ENCODE results near the gene GIPC3. TPM values are rescaled to one million over a fixed set of nuclear protein-coding genes. Genes with fewer than 3 reads are reported as not detected.

Gene GIPC3
- total RNA-seq, 1 donor: 0.21 TPM

- Histone ChIP-seq H3K9me3 (ENCODE audit: low read depth, low read length) (no peaks in the 10 kb centered on the region), H3K27me3 (ENCODE audit: insufficient read depth, low read length) (no peaks in the 10 kb centered on the region), H3K4me3 (ENCODE audit: low read length) (no peak overlapping the region), H3K4me1 (ENCODE audit: insufficient read depth, low read length) (no peaks in the 10 kb centered on the region)
Measured at GRCh38 chr19:3639479-3639878, 54.2 kb downstream of the GIPC3 start.

- no peaks in the 10 kb centered on the region for H3K27me3 ChIP-seq (ENCODE audit: insufficient read depth, low read length)
- no peaks in the 10 kb centered on the region for H3K4me1 ChIP-seq (ENCODE audit: insufficient read depth, low read length)
- H3K9me3 ChIP-seq (ENCODE audit: low read depth, low read length): no peaks in the 10 kb centered on the region
- no peak overlapping the region for H3K4me3 ChIP-seq (ENCODE audit: low read length)
Measured at GRCh38 chr19:3641515-3642269, 56.4 kb downstream of the GIPC3 start.

- Histone ChIP-seq H3K4me3 (ENCODE audit: low read length) (no peak overlapping the region), H3K9me3 (ENCODE audit: low read depth, low read length) (no peaks in the 10 kb centered on the region), H3K4me1 (ENCODE audit: insufficient read depth, low read length) (no peaks in the 10 kb centered on the region), H3K27me3 (ENCODE audit: insufficient read depth, low read length) (no peaks in the 10 kb centered on the region)
Measured at GRCh38 chr19:3642296-3642695, 57.0 kb downstream of the GIPC3 start.

Other genes with a start within 250 kb of the GIPC3 start
- 17.3 TPM for gene NFIC, start 218.9 kb upstream of the GIPC3 start, total RNA-seq
- gene SMIM24, start 105.0 kb upstream of the GIPC3 start, total RNA-seq: not detected
- not detected for gene SMIM44, start 102.0 kb upstream of the GIPC3 start, total RNA-seq
- 1.4 TPM for gene DOHH, start 84.8 kb upstream of the GIPC3 start, total RNA-seq
- gene FZR1, start 79.2 kb upstream of the GIPC3 start, total RNA-seq: 50.7 TPM
- gene TEKTIP1, start 46.3 kb upstream of the GIPC3 start, total RNA-seq: 0.84 TPM
- 37.8 TPM for gene MFSD12, start 27.9 kb upstream of the GIPC3 start, total RNA-seq
- gene HMG20B, start 12.5 kb upstream of the GIPC3 start, total RNA-seq: 34.7 TPM
- gene TBXA2R, start 21.4 kb downstream of the GIPC3 start, total RNA-seq: 1.8 TPM
- 12.2 TPM for gene CACTIN, start 41.3 kb downstream of the GIPC3 start, total RNA-seq
- 8.4 TPM for gene PIP5K1C, start 115.0 kb downstream of the GIPC3 start, total RNA-seq
- 5.7 TPM for gene TJP3, start 122.9 kb downstream of the GIPC3 start, total RNA-seq
- 47.6 TPM for gene APBA3, start 176.2 kb downstream of the GIPC3 start, total RNA-seq
- gene MRPL54, start 177.2 kb downstream of the GIPC3 start, total RNA-seq: 40.4 TPM
- not detected for gene RAX2, start 186.8 kb downstream of the GIPC3 start, total RNA-seq
- gene MATK, start 200.9 kb downstream of the GIPC3 start, total RNA-seq: 31.6 TPM

Measured in mononuclear cell (primary cell).